Keratinocyte (primary cell): ENCODE data around the gene HK2. TPM values are rescaled to one million over a fixed set of nuclear protein-coding genes. Genes with fewer than 3 reads are reported as not detected.
A peak's percentile ranks its signal among the peaks of the same experiment; 100 is the strongest.

ENCODE experiments used
- DNase-seq: peaks from one replicate; pipeline ENCODE4 v3.0.0-alpha.2; 2011; ENCODE audit warnings: low read depth, missing footprints, low spot score
- FAIRE-seq: peaks from 2 replicates; lab custom pipeline; 2011; peaks lifted over from hg19 to GRCh38; lab: Jason Lieb, UNC
- H2AFZ ChIP-seq: 2 replicates; pipeline ENCODE4 v1.6.0; 2012; ENCODE audit warnings: low read length, control low read depth, inconsistent platforms; ENCODE audit not compliant: control insufficient read depth
- H3K27ac ChIP-seq: 2 replicates; pipeline ENCODE4 v1.5.1; 2011; ENCODE audit warnings: low read length; ENCODE audit not compliant: control insufficient read depth, insufficient read depth
- H3K27me3 ChIP-seq: 3 replicates; pipeline ENCODE4 v1.6.0; 2011; ENCODE audit warnings: low read length; ENCODE audit not compliant: control insufficient read depth, insufficient read depth; ENCODE audit errors: extremely low read depth
- H3K36me3 ChIP-seq, 2 experiments: 2 replicates in 1 of 2; 3 replicates in 1 of 2; pipeline ENCODE4 v1.5.1; 2011; ENCODE audit warnings: low read length in 2 of 2, mild to moderate bottlenecking in 1 of 2; ENCODE audit not compliant: control insufficient read depth in 2 of 2, insufficient read depth in 2 of 2; ENCODE audit errors: extremely low read depth in 1 of 2
- H3K4me1 ChIP-seq: 3 replicates; pipeline ENCODE4 v1.5.1; 2011; ENCODE audit warnings: low read length; ENCODE audit not compliant: control insufficient read depth, insufficient read depth; ENCODE audit errors: extremely low read depth
- H3K4me2 ChIP-seq: 3 replicates; pipeline ENCODE4 v1.6.0; 2011; ENCODE audit warnings: low read depth, low read length; ENCODE audit not compliant: control insufficient read depth, insufficient read depth; ENCODE audit errors: extremely low read depth
- H3K4me3 ChIP-seq, 3 experiments: fragments of 200-600 bp in 1 of 3; sonication (generic) in 1 of 3; 2 replicates in 2 of 3; 3 replicates in 1 of 3; pipeline ENCODE4 v1.5.1; 2011 to 2016; ENCODE audit warnings: low read length in 3 of 3, mild to moderate bottlenecking in 3 of 3, control low read depth in 2 of 3, inconsistent platforms in 1 of 3, low read depth in 1 of 3, mixed read lengths in 1 of 3, mixed run types in 1 of 3, moderate library complexity in 1 of 3; ENCODE audit not compliant: control insufficient read depth in 2 of 3, insufficient read depth in 2 of 3; ENCODE audit errors: extremely low read depth in 1 of 3
- H3K79me2 ChIP-seq: 2 replicates; pipeline ENCODE4 v1.6.0; 2012; ENCODE audit warnings: low read length; ENCODE audit not compliant: control insufficient read depth, insufficient read depth
- H3K9ac ChIP-seq: 3 replicates; pipeline ENCODE4 v1.6.0; 2011; ENCODE audit warnings: low read length; ENCODE audit not compliant: control insufficient read depth, insufficient read depth; ENCODE audit errors: extremely low read depth
- H3K9me1 ChIP-seq: 3 replicates; pipeline ENCODE4 v1.6.0; 2011; ENCODE audit warnings: low read length; ENCODE audit not compliant: control insufficient read depth, insufficient read depth; ENCODE audit errors: extremely low read depth
- H3K9me3 ChIP-seq: 2 replicates; pipeline ENCODE4 v1.5.1; 2012; ENCODE audit warnings: low read depth, low read length; ENCODE audit not compliant: control insufficient read depth
- H4K20me1 ChIP-seq: 3 replicates; pipeline ENCODE4 v1.6.0; 2011; ENCODE audit warnings: low read length; ENCODE audit not compliant: control insufficient read depth, insufficient read depth; ENCODE audit errors: extremely low read depth
- EZH2 ChIP-seq: IDR thresholded peaks from one replicate; pipeline ENCODE4 v1.6.1; 2012; ENCODE audit warnings: inconsistent platforms, mild to moderate bottlenecking, low read length, moderate library complexity
- dilution Hi-C: fragments of 300-500 bp; cut with MboI; formaldehyde crosslinking; loops from one replicate; pipeline ENCODE4 v1.7.0; 2020; ENCODE audit warnings: low sequenced_read_pairs; ENCODE audit not compliant: extremely low pct_ligation_motif_present
- polyA plus RNA-seq, 5 experiments: library from polyadenylated mRNA; depleted of rRNA in 3 of 5; stranded (reverse) in 3 of 5; stranded (forward) in 1 of 5; unstranded in 1 of 5; fragments of >200 nt; gene quantifications; 1 replicate in 1 of 5; 2 replicates in 3 of 5; 3 replicates in 1 of 5; pipeline versions ENCODE4 v1.2.1 to v1.2.3, GENCODE V29; 2011 to 2012; ENCODE audit warnings: missing spikeins in 2 of 5, low read depth in 1 of 5, low replicate concordance in 1 of 5
- TF ChIP-seq, protein P1 (sequence below), 3 experiments: IDR thresholded peaks in 1 of 3; conservative IDR thresholded peaks in 1 of 3; optimal IDR thresholded peaks in 1 of 3; 2 replicates in 2 of 3; 3 replicates in 1 of 3; pipeline versions ENCODE3 to v1.5.1; 2011; ENCODE audit warnings: low read length in 3 of 3, mild to moderate bottlenecking in 3 of 3, moderate library complexity in 2 of 3, control low read depth in 1 of 3, inconsistent platforms in 1 of 3; ENCODE audit not compliant: insufficient read depth in 2 of 3; ENCODE audit errors: extremely low read depth in 1 of 3

Gene HK2
- polyA plus RNA-seq, 1 donor (not counting 4 experiments of a cell fraction or from before 2014, with no cell fraction given), result 27.1 TPM

DNA sequence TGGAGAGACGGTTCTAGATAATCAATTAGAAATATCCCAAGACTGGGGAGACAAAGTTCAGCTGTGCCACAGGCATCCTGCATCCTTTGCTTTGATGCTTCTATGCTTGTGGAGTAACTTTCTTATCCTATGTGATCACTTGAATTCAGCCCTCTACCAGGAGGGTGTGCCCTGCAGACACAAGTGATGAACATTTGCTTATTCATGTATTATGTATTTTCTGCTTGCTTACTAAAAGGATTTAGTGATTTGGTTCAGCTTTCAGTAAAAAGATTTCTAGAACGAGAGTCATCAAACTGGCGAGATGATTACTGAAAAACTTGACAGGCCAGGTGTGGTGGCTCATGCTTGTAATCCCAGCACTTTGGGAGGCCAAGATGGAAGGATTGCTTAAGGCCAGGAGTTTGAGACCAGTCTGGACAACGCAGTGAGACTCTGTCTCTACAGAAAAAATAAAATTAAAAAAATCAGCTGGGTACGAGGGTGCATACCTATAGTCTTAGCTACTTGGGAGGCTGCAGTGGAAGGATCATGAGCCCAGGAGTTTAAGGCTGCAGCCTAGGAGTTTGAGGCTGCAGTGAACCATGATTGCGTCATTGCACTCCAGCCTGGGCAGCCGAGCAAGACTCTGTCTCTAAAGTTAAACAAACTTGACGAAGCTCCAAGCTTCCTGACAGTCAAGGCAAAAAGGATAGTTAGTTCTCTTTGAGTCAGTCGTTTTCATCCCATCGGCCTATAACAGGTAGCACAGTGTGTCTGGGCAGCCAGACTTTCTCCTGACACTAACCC, 13.3 kb downstream of the HK2 start:
- H3K9ac ChIP-seq, result no peak overlapping the region
- no peak overlapping the region for H3K4me3 ChIP-seq
- TF ChIP-seq, protein P1, sequence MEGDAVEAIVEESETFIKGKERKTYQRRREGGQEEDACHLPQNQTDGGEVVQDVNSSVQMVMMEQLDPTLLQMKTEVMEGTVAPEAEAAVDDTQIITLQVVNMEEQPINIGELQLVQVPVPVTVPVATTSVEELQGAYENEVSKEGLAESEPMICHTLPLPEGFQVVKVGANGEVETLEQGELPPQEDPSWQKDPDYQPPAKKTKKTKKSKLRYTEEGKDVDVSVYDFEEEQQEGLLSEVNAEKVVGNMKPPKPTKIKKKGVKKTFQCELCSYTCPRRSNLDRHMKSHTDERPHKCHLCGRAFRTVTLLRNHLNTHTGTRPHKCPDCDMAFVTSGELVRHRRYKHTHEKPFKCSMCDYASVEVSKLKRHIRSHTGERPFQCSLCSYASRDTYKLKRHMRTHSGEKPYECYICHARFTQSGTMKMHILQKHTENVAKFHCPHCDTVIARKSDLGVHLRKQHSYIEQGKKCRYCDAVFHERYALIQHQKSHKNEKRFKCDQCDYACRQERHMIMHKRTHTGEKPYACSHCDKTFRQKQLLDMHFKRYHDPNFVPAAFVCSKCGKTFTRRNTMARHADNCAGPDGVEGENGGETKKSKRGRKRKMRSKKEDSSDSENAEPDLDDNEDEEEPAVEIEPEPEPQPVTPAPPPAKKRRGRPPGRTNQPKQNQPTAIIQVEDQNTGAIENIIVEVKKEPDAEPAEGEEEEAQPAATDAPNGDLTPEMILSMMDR (optimal IDR thresholded peaks at IDR 0.05 in 1 of 3, IDR thresholded peaks at IDR 0.05 in 1 of 3, conservative IDR thresholded peaks at IDR 0.05 in 1 of 3; ENCODE audit: extremely low read depth in 1 of 3, insufficient read depth in 2 of 3, low read length in 3 of 3), result no peak
- no peak for TF ChIP-seq EZH2
- peak overlapping the region; percentile 7 for H3K4me2 ChIP-seq
- DNase-seq (no peak), FAIRE-seq (no peak)
- H3K36me3 ChIP-seq, result peaks cover 0 to 16% of the 10 kb centered on the region in 2 experiments
- no peak overlapping the region for H2AFZ ChIP-seq
- peaks cover 10% of the 10 kb centered on the region for H3K9me1 ChIP-seq
- dilution Hi-C loops, result no loop called here
- H3K9me3 ChIP-seq, result no peaks in the 10 kb centered on the region
- peak overlapping the region; percentile 93 for H3K27ac ChIP-seq
- H3K4me1 ChIP-seq, result peaks cover 88% of the 10 kb centered on the region
- H3K27me3 ChIP-seq, result no peaks in the 10 kb centered on the region
- peaks cover 78% of the 10 kb centered on the region for H3K79me2 ChIP-seq
- peaks cover 4% of the 10 kb centered on the region for H4K20me1 ChIP-seq

DNA sequence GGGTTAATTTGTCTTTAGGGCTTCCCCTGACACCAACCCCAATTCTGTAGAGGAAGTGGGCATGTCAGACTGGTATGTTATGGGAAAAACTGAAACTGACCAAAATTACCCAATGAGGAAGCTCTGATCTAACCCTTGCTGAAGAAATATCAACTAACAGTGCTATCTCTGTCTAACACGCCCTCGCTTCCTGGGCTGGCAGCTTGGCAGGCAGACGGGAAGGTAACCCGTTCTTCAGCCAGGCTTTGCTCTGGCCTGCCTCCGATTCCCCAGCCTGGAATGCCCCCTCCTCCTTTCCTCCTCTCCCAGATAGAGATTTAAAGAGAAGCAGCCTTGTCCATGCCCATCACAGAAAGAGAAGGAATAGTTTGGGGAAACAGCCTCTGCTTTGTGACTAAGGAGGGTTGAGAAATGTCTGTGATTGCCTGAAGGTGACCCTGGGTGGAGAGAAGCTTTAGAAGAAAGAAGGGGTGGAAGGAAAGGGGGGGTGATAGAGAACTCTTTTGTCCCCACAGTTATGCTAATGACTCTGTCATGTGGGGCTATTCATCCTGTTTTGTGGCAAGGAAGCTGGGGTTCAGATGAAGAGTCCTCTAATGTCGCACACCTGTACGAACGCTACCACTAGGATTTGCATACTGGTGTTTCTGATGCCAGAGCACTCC, 15.4 kb downstream of the HK2 start:
- peak overlapping the region; percentile 45 for H3K9ac ChIP-seq
- FAIRE-seq (peak; percentile 82), DNase-seq (no peak)
- peaks cover 8% of the 10 kb centered on the region for H3K9me1 ChIP-seq
- H3K4me2 ChIP-seq, result peak overlapping the region; percentile 73
- peaks cover 76% of the 10 kb centered on the region for H3K79me2 ChIP-seq
- peaks cover 4 to 20% of the 10 kb centered on the region in 2 experiments for H3K36me3 ChIP-seq
- no peaks in the 10 kb centered on the region for H3K27me3 ChIP-seq
- peaks cover 68% of the 10 kb centered on the region for H3K4me1 ChIP-seq
- H3K9me3 ChIP-seq, result no peaks in the 10 kb centered on the region
- dilution Hi-C loops, result no loop called here
- TF ChIP-seq, protein P1 (optimal IDR thresholded peaks at IDR 0.05 in 1 of 3, IDR thresholded peaks at IDR 0.05 in 1 of 3, conservative IDR thresholded peaks at IDR 0.05 in 1 of 3; ENCODE audit: extremely low read depth in 1 of 3, insufficient read depth in 2 of 3, low read length in 3 of 3), result no peak
- no peak for TF ChIP-seq EZH2
- H3K27ac ChIP-seq, result peak overlapping the region; percentile 53
- peaks cover 7% of the 10 kb centered on the region for H4K20me1 ChIP-seq
- peak overlapping the region in 2 of 3 experiments; percentile 16 to 17 for H3K4me3 ChIP-seq
- H2AFZ ChIP-seq, result peak overlapping the region; percentile 53
